ENCODE measurements around the gene KANK4. TPM values are rescaled to one million over a fixed set of nuclear protein-coding genes. Genes with fewer than 3 reads are reported as not detected.
A peak's percentile ranks its signal among the peaks of the same experiment; 100 is the strongest.

Gene KANK4
- polyA plus RNA-seq (ENCODE audit: insufficient read length) = 9.1 TPM

DNA sequence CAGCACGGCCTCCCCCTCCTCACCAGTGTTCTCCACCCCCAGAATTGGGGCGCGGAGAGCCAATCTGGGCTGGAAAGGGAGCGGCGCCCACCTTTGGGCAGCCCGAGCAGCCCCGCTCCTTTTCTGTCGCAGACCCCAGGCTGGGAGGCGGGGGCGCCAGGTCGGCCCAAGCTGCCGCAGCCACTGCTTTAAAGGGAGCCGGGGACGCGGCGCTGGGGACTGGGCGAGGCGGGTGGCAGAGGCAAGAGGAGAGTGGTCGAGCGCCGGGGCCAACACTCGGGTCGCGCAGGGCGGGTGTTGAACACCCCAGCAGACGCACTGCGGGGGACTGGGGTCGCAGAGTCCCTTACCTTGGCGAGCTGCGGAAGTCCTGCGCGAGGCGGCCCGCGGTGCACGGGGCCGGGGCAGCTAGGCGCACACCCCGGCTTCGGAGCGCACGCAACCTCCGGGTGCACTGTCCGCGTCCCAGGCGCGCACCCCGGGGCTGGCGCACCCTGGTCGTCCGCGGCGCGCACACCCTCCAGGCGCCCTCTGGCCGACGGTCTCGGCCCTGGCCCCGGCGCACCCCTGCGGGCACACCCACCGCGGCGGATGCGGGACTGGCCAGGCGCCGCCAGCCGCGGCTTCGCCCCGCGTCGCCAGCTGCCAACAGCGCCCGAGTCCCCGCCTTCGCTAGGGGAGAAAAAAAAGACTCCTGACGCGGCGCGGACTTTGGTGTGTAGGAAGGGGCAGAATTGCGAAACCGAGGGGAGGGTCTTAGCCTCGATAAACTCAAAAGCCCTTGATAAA lies at the start of gene KANK4:
Gene KANK4, minus strand, starts transcription at position 679 of the 789 bp plus-strand sequence. CDS start 37,870 bp downstream, outside the sequence.
- DNase-seq = no peak

DNA sequence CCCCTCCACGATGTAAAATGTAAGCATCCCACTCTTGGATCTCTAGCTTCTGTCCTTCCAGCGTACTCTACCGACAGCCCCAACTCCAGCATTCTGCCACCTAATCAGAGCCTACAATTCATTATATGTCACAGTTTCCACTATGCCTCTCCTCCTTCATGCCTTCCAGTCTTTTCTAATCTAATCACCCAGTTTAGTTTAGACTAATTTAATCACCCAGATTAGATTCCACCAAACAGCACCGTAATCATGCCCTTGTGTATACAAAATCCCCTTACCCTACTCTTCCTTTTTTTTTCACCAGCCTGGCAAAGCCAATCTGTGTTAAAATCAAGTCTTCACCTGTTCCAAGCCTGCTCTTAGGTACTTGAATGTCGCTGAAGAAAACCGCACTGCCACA lies 49.8 kb upstream of the KANK4 start:
- no peak for DNase-seq

DNA sequence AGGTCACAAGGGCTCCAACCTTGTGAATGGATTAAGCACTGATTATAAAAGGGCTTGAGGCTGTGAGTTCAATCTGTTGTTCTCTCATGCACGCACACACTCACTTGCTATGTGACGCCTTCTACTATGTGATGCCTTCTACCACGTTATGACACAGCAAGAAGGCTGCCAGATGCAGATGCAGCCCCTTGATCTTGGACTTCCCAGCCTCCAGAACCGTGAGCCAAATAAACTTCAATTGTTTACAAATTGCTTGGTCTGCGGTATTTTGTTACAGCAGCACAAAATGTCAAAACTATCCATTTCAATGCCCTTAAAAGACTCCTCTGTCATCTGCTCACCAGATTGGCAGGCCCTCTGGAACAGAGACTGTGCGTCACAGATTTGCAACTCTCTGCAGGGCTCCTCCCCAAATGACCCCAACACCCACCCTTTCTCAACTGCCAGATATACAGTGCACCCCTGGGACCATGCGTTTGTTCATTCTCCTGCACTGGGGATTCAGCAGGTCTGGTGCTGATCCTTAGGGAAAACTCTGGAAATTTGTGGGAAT lies 47.8 kb upstream of the KANK4 start:
- DNase-seq = no peak

DNA sequence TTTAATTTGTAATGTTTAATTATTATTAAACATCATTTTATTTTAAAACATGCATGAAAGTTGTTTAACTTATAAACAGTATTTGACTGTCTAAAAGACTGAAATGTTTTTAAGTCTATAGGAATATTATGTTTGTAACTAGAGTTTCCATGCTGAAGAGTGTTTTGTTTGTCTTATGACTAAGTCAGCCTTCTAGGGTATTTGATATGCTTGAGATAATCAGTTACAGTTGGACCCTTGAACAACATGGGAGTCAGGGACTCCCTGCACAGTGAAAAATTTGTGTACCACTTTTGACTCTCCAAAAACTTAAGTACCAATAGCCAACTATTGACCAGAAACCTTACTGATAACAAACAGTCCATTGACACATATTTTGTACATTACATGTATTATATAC lies 45.5 kb upstream of the KANK4 start:
- DNase-seq = no peak

DNA sequence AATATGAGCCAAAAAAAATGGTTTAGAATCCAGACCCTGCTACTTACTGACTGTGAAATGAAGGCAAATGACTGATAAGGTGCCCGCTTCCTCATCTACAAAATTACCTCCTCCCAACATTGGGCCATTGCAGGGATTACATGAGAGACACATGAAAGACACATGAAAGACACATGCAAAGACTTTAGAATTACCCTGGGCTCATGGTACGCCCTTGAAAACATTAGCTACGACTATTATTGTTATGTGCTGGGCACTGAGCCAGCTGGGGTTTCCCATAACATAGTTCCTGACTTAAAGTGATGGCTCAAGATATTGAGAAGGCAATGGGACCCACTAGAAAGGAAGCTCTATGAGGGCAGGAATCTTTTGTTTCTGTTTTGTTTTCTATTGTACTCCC lies 43.7 kb upstream of the KANK4 start:
- DNase-seq = no peak

DNA sequence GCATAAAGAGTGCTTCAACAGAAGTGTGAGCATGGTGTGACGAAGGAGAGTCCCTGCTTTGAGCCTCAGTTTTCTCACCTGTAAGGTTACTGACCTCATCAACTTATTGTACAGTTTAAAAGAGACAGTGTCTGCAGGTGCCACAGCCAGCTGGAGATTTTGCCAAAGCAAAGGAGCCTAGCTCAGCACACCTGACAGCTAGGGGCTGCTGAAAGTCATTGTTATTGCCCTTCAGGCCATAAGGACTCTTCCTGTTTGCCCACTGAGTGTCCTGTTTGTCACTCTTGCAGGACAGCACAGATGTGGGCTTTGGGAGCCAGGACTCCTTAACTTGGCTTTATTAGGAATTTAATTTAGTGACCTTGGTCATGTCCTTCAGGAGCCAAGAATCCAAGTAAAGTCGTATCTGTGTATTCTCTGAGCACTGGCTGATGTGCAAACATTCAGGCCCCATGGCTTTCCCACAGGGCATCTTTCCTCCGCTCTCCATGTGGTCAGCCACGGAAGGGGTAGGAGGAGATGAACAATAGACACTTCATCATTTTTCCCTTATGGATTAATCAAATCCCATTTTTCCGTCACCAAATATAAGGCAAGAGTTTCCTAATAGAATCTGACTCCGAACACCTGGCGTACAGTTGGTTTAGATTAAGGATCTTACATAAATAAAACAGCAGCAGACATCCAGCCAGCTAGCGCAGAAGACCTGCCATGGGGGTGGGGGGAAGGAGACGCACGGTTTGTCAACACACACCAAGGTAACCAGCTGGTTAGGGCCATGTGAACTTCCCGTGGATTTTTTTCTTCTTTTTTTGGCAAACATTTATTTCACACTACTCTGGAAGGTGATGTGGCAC lies 43.1 kb upstream of the KANK4 start:
- DNase-seq = no peak

DNA sequence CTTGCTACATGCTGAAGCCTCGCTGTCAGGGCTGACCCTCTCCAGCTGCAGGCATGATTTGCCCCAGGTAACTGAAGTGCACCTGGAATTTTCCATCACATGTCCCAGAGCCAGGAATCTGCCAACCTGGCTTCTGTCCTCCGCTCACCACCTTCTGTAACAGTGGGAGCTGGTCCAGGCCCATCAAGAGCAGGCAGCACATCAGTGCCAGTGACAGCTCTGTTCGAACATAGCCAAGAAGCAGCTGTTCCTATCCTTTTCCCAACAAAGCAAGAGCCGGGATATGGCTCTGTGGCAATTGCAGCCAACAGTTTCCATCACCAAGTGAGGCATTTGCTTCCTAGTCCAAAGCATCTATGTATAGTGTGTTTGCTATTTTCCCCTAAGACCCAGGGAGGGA lies 42.2 kb upstream of the KANK4 start:
- DNase-seq = no peak

DNA sequence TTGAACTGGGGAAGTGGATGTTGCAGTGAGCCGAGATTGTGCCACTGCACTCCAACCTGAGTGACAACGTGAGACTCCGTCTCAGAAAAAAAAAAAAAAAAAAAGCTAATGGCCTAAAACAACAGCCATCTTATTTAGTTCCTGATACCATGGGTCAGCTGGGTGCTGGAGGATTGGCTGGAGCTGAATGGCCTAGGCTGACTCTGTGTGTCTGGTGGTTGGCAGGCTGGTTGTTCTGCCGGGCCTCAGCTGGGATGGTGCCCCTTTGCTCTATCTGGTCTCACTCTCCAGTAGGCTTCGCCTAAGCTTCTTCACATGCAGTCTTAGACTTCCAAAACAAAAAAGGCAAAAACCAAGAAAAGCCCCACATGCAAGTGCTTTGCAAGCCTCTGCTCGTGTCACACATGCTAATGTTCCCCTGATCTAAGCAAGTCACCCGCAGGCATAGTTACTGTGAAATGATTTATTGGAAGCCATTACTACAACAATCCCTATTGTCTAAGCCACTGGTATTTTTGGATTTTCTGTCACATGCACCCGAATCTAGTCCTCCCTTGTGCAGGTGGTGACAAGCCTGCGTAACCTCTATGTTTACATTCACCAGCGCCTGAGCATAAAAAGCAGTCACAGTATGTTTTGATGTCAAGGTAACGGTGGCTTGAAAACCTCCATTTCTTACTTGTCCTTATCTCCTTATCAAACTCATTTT lies 39.6 kb upstream of the KANK4 start:
- DNase-seq = no peak

DNA sequence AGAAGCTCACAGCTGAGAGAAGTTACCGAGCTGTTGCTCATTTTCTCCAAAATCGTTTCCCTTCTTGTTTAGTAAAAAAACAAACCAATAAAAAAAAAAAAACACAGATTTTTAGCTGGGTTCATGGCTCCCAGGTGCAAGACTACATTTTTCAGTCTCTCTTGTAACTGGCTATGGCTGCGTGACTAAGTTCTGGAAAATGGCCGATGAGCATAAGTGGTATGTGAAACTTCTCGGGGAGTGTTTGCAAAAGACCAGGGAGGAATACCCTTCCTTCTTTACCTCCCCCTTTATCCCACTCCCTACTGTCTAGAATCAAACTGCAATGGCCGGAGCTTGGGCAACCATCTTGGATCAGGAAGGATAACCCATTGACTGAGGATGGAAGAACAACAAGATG lies 38.7 kb upstream of the KANK4 start:
- no peak for DNase-seq

DNA sequence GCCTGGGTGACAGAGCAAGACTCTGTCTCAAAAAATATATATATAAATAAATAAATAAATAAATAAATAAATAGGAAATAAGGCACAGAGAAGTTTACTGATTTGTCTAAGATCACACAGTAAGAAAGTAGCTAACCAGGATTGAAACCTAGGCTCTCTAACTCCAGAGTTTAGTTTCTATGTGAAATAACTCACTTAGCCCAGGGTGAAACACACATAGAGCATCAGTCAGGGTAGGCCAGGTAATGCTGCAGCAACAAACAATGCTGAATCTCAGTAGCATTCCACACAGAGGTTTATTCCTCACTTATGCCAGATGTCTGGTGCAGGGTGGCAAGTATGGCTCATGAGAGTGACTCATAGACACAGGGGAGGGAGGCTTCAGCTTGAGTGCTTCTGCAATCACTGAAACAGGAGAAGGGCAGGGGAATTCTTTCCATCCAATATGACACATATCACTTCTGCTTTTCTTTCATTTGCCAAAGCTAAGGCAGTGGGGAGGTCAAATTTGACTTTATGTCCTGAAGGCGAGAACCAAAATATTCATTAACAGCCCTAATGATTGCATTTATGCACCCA lies 37.1 kb upstream of the KANK4 start:
- DNase-seq = no peak

DNA sequence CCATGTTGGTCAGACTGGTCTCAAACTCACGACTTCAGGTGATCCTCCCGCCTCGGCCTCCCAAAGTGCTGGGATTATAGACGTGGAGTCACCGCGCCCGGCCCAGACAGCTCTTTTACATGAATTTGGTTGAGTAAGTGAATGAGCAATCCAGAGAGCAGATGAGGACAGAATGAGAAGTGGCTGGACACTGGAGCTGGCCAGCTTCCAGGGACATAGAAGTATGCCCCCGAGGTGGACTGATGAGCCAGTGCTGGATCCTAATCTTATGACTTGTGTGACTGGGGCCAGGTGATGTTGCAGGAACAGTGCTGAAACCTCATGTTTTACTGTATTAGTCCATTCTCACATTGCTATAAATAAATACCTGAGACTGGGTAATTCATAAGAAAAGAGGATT lies 35.9 kb upstream of the KANK4 start:
- no peak for DNase-seq

DNA sequence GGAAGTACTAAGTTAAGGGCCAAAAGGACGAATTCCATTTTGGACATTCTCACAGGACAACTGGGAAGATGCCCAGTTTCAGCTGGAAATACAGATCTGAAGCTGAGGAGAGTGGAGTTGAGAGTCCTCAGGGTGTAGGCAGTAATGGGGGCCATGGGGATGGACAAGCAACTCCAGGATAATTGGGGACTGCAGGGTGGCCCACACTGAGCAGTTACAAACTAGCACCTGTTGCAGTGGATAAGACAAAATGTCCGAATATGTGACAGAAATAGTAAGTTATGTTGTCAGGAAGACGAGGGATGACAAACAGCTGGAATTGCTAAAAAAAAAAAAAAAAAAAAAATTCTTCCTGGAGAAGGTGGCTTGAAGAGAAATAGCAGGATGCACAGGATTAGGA lies 34.6 kb upstream of the KANK4 start:
- DNase-seq = no peak

DNA sequence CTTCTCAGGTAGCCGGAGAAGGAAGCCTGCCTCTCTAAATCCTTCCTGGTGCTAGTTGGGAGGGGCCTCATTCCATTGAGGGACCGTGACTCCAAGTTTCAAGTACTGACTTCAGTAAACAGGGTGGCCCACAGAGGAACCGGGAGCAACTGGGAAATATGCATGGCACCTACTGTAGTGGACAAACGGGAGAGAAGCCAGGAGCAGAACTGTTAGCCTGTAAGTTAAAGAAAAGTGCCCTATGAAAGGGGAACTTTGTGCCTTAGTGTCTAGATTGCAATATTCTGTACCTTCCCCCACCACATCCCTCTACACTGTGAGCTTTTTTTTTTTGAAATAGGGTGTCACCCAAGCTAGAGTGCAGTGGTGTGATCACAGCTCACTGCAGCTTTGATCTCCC lies 33.2 kb upstream of the KANK4 start:
- no peak for DNase-seq

DNA sequence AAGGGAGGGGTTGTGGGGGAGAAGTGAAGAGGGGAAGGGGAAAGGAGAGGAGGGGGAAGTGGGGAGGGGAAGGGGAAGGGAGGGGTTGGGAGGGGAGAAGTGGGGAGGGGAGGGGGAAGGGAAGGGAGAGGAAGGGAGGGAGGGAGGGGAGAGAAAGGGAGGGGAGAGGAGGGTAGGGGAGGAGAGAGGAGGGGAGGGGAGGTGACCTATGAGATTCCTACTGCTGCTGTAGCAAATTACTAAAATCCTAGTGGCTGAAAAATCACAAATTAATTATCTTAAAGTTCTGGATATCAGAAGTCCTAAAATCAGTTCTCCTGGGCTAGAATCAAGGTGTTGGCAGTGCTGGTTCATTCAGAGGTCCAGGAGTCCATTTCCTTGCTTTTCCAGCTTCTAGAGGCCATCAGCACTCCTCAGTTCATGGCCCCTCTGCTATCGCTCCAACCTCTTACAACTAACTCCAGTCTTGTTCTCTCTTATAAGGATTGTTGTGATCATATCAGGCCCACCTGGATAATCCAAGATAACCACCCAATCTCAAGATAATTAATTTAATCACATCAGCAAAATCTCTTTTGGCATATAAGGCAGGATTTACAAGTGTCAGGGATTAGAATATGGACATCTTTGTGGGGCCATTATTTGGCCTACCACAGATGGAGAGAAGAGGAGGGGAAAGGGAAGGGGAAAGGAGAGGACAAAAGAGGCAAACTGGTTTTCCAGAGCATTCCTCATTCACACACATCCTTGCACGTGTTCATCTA lies 30.4 kb upstream of the KANK4 start:
- DNase-seq = no peak

DNA sequence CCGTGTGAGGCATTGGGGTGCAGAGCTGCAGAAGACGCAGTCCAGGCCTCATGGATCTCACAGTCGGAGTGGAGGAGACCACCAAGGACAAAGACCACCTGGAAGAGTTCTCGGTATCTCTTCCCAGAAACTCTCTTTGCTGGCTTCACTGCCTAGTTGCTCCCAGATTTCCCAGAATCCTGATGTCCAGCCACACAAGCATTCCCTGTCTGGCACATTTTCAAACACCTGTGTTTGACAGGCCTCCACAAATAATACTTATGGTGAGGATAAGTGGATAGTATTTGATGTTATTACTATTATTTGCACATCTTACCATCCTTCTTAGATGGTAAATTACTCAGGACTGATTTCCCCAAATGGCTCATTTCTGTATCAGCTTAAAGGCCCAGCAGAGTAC lies 27.7 kb upstream of the KANK4 start:
- no peak for DNase-seq

DNA sequence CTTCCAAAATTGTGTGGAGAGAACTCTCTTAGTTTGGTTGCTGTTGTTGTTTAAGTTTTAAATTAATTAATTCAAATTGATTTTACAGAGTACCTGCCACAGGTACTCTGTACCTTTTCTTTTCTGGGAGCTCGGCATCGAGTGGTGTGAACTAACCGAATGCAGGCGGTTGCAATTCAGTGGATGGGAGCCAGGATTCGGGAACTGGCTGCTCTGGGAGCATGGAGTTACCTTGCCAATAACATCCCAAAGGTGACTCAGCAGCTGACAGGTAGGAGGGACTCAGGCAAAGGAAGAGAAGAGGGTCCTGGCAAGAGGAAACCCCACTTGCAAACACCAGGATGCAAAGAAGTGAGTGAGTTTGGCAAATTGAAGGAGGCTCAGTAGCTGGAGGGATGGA lies 24.7 kb upstream of the KANK4 start:
- DNase-seq = no peak

DNA sequence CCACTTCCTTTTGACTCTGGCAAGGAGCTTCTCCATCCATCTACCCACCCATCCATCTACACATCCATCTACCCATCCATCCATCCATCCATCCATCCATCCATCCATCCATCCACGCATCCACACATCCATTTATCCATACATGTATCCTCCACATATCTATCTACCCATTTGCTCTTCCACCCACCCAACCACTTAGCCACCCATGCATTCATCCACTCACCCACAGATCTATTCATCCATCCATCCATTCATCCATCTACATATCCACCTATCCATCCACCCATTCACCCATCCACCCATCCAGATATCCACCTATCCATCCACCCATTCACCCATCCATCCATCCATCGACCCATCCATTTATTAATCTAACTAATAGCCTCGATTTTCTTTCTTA lies 23.0 kb upstream of the KANK4 start:
- DNase-seq = no peak

DNA sequence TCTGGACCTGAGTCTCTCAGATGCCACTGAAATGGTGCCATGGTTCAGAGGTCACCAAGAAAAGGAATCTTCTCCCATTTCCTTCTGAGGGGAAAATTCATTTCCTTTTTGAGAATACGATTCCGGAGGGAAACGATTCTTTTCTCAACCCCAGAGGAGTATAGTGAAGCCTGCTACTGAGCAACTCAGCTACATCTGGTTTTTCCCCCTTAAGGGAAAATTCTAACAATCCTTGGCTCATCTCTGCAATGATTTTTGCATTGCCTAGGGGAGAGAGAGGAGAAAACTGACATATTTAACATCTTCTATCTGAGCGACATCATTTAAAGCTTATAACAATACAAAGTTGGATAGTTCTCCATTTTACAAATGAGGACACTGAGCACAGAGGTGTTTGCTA lies 22.4 kb upstream of the KANK4 start:
- DNase-seq = no peak

DNA sequence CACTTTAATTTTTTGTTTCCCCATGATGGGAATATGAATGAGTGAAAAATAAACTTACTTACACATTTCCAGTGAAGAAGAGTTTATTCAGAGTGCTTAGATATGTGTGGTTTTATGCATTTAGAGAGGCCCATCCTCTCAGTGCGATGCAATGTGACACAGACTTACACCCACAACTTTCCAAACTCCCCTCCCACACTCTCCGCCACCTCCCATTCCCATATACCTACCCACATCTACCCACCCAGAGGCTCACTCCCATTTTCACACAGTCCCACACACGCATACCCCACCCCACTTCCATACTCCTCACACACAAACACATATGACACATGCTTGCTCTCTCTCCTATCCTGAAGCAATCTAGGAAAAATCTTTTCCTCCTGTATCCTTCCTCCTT lies 21.9 kb upstream of the KANK4 start:
- DNase-seq = no peak

DNA sequence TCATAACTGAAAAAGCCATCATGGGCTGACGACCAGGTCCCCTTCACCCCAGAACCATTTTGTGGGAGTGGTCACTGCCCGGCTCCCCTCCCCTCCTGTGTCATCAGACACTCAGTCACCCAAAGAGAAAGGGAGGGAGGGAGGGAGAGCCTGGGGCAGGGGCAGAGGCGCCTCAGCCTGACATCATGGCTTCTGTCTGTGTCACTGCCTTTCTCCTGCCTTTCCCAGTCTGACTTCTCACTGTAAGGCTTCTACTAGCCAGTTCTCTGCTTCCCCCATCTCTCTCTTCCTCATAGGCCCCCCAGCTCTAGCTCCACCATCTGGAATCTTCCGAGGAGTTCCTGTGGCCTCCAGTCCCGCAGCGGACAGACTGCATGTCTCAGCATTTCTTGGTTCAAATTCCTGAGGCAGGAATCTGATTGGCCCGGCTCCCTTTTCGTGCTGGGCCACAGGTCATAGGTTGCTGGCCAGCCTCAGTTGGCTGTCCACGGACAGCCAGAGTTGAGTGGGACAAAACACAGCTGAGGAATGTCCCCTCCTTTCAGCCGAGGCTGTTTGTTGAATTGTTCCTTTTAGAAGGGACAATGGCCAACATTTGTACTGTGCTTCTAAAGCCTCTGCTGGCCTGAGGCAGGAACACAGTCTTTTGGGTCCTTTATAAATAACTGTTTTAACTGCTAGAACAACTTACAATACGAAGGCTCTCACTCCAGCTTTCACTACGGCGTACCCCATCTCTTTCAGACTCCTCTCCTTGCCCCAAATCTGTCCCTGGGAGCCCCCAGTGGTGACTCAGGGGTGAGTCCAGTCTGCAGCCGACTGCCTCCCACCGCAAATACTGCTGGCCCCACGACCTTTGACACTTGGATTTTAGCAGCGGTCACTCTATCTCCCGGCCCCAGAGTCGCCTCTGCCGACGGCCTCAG lies 18.7 kb upstream of the KANK4 start:
- peak; percentile 63 for DNase-seq

Measured in hindlimb muscle (tissue), 1 donor.